Spleen (tissue), 7 donors: ENCODE results near the gene ZRSR2.

Experiments used
- CTCF ChIP-seq, 11 experiments: fragments of 200-600 bp in 7 of 11; fragments of 450-650 bp in 4 of 11; sonication (generic) in 4 of 11; IDR thresholded peaks in 8 of 11; conservative IDR thresholded peaks in 3 of 11; 1 replicate in 7 of 11; 2 replicates in 4 of 11; pipeline versions ENCODE4 v1.4.0 to v1.8.0; 2016 to 2021; ENCODE audit warnings: antibody characterized with exemption in 11 of 11, inconsistent platforms in 4 of 11, mild to moderate bottlenecking in 1 of 11
- POLR2A ChIP-seq, 3 donors: fragments of 450-650 bp; IDR thresholded peaks; one replicate each; pipeline ENCODE4 v1.5.1; 2017; ENCODE audit warnings: antibody characterized with exemption in 3 of 3, mild to moderate bottlenecking in 1 of 3
- POLR2AphosphoS5 ChIP-seq, 3 donors: sonication (generic); formaldehyde crosslinking; IDR thresholded peaks; one replicate each; pipeline ENCODE4 v1.5.1; 2017; ENCODE audit warnings: antibody characterized with exemption in 3 of 3
- donor health status: DM: no; HTN: no; CAD: no; lungs with moderate emphysema.
- donor health status: DM: no; HTN: no; CAD: no.
- donor health status: DM: no; HTN: no; CAD: no.

GRCh38 chrX:15838017-15838416, 47.7 kb downstream of the ZRSR2 start:
- peak in 1 of 11 experiments; percentile 19 for TF ChIP-seq CTCF (IDR thresholded peaks at IDR 0.05 in 8 of 11, conservative IDR thresholded peaks at IDR 0.05 in 3 of 11)
- no peak for TF ChIP-seq POLR2AphosphoS5 (IDR thresholded peaks at IDR 0.05)
- no peak for TF ChIP-seq POLR2A (IDR thresholded peaks at IDR 0.05)
